HG02623 (cell line): Measurements from ENCODE around the gene DUSP3.
"Not testable (repeated sequence)": the region's sequence is repeated elsewhere in the genome, so short reads cannot be mapped to it uniquely, and the experiment has no call there.

Experiments
- ATAC-seq: cut with Tn5 transposase; IDR thresholded peaks from one replicate; pipeline ENCODE4 v1.9.1; 2021; ENCODE audit warnings: moderate library complexity; ENCODE audit not compliant: unreplicated experiment

The DUSP3 gene

GRCh38 chr17:43801844-43802243 lies 23.1 kb upstream of the DUSP3 start:
- ATAC-seq = no peak

DNA sequence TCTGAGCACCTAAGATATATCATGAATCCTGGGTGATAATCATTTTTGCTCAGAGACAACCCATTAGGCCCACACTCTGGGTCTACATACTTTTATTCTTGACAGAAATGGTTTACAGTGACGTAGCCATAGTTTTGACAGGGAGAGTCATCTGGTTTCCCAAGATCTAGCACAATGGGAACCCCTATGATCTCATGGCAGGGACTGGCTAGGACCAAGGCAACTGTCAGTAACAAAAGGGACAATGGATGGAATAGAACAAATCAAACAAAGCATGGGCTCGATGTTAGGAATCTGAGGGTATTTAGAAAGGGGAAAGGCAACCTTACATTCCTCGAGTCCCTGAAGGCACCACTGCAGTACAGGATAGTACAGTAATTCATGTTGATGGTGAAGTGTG lies 22.0 kb upstream of the DUSP3 start:
- ATAC-seq = no peak

DNA sequence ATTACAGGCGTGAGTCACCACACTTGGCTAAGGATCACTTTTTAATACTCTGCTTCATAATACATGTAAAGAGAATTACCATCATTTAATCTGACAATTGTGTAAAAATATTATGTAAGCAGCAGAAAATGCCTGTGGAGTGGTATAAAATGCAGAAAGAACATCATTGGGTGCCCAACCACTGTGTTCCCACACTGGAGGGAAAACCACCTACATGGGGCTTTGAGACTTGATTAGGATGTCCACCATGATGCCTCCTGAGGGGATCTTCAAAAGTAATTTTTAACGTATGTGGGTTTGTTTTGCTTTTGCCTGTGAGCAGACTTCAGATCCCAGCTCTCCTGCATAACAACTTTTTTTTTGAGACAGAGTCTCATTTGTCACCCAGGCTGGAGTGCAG lies 20.3 kb upstream of the DUSP3 start:
- ATAC-seq = no peak

- ATAC-seq = not testable (repeated sequence)
Measured at GRCh38 chr17:43798024-43798423, 19.2 kb upstream of the DUSP3 start.

GRCh38 chr17:43792668-43793067 lies 13.9 kb upstream of the DUSP3 start:
- not testable (repeated sequence) for ATAC-seq

DNA sequence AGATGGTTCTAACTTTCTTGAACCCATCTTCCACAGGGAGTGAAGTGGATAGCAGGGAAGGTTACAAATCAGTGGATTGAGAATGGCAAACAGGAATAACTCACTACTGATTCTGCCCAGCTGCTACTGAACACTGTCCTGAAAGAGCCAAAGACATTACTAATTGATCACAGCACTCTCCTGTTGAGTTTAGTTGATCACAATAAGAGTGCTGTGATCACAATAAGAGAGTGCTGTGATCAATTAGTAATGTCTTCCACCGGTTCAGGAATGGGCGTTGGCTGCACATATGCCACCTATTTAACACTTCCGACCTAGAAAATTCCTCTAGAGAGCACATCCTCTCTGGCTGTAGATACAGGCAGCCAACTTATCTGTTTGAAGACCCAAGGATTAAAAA lies 12.8 kb upstream of the DUSP3 start:
- no peak for ATAC-seq

GRCh38 chr17:43790311-43790940 lies 11.6 kb upstream of the DUSP3 start:
- ATAC-seq = no peak

GRCh38 chr17:43789482-43789881 lies 10.7 kb upstream of the DUSP3 start:
- ATAC-seq = no peak

DNA sequence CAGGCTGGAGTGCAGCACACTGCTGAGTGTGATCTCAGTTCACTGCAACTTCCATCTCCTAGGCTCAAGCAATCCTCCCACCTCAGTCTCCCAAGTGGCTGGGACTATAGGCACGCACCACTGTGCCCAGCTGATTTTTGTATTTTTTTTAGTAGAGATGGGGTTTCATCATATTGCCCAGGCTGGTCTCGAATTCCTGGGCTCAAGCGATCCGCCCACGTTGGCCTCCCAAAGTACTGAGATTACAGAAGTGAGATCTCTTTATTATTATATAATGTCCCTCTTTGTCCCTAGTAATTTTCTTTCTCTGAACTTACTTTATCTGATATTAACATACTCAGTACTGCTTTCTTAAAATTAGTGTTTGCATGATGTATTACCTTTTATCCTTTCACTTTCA lies 9.8 kb upstream of the DUSP3 start:
- ATAC-seq = no peak

DNA sequence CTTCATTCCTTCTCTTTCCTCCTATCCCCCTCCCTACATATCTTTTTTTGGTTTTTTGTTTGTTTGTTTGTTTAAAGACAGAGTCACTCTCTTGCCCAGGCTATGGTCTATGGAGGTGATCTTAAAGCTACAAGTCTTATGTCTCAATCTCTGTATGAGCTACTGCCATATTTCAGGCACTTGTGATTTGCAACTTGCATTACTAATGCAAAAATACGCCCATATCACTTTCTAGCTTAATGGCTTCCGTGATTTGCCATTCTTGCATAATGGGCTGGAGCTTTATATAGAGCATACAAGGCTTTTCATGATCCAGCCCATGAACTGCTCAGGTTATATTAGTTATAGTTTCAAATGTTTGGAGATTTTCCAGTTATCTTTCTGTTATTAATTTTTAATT lies 9.0 kb upstream of the DUSP3 start:
- no peak for ATAC-seq

GRCh38 chr17:43784628-43785101 lies 5.9 kb upstream of the DUSP3 start:
- no peak for ATAC-seq

DNA sequence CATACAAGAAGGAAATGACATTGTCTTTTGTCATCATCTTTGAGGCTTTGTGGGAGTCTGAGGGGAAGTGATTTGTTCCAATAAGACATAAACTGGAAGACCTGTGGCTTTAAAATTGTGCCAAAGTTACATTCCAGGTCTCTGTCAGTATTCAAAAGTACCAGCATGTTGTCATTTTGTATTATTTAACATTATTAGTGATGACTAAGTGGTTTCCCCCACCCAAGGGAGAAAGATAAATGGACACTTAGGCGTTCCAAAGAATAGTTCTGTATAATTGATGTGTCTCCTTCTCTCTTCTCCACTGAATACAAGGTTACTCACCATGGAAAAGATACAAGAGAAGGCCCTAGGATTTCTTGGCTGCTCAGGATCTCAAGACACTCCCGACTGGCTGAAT lies 5.3 kb upstream of the DUSP3 start:
- ATAC-seq = no peak

GRCh38 chr17:43782913-43783680 lies 4.3 kb upstream of the DUSP3 start:
- no peak for ATAC-seq

DNA sequence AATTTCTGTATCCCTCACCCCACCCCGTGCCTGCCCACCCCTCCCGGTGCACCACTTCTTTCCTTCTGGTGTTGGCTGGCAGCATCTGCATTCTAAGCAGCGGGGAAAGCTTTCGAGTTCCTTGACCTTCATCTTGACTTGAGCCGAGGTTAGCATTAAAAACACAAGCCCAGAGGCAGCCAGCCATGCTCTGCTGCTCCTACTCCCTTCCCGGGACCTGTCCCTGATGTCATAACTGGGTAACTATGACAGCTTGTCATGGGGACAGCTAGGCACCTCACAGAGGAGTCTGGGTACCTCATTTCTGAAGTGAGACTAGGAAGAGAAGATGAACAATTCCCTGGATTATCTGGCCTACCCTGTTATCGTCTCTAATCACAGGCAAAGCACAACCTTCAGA lies 1.4 kb upstream of the DUSP3 start, which contains the start of gene CFAP97D1:
Gene CFAP97D1 (plus strand): TSS at position 301 of the 400 bp plus-strand sequence. CDS start 28 bp downstream, at position 329.
- no peak for ATAC-seq

DNA sequence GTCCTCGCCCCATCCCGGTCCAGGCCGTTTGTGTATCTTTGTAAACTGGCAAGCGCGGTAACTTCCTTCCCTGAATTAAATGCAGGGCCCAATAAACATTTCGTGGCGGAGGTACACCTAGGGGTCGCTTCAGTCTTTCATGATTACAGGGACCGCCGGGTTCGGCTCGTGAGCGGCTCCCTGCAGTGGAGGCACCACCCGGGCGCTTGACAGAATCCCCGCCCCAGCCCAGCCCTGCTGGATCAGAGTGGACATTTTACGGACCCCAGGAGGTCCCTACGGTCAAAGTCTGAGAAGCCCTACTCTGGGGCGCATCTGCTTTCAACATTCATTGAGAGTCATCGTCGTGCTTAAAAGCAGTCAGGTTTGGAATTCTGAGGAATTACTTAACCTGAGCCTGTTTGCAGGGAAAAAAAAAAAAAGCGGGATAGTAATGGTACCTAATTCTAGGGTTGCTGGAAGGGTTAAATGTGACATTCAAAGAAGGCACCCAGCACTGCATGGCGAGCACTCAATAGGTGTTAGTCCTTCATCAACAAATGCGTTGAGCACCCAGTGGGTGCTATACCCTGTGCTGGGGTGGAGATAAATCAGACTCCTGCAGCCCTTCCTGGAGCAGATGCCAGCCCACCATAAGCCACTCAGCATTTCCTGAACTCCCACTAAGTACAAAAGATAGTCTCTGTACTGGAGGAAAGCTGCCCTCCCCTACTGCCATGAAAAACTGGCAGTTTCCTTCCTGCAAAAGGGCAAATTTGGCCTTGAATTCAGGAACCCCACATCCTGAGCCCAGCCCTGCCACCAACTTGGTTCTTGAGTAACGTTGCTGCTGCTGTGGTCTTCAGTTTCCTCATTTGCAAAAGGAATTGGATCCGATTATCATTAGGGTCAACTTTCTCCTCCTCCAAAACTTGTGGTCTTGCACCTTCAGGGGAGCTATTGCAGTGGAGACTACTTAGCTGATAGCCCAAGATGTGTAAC lies 658 bp upstream of the DUSP3 start:
- no peak for ATAC-seq

DNA sequence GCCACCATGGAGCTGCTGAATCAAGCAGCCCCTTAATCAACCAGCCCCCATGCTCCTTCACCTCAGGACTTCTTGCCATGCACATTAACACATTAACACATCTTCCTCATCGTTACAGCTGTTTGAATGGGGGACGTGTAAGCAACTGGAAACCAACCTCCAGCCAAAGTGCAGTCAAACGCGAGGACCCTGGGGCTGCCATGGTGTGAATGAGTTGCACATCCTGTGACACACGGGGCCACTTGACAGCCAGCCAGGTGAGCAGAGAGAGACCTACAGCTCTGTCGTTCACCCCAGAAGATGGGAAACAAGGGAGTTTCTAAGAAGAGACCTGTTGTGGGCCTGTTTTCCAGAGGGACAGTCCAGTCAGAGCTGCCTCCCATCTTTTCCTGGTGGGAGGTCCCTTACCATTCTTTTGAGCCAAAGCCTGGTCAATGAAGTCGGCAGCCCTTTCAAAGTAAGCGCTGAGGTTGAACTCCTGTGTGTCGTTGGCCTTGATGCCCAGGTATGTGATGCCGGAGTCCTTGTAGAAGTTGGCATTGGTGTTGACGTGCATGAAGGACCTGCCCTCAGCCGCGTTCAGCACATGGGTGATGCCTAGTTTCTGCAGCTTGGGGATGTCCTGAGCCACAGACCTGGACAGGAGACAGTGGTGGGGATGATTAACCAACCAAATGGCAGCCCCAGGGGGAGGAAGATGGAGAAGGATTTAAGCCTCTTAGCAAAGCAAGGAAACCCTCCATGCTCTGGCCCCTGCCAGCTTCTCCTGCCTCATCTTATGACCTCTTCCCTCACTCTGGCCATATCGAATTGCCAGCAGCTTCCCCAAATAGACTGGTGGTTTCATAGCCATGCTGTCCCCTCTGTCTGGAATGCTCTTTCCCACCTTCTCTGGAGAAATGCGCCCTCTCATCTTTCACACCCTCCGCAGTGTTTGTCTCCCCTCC lies 4.2 kb downstream of the DUSP3 start:
- no peak for ATAC-seq

DNA sequence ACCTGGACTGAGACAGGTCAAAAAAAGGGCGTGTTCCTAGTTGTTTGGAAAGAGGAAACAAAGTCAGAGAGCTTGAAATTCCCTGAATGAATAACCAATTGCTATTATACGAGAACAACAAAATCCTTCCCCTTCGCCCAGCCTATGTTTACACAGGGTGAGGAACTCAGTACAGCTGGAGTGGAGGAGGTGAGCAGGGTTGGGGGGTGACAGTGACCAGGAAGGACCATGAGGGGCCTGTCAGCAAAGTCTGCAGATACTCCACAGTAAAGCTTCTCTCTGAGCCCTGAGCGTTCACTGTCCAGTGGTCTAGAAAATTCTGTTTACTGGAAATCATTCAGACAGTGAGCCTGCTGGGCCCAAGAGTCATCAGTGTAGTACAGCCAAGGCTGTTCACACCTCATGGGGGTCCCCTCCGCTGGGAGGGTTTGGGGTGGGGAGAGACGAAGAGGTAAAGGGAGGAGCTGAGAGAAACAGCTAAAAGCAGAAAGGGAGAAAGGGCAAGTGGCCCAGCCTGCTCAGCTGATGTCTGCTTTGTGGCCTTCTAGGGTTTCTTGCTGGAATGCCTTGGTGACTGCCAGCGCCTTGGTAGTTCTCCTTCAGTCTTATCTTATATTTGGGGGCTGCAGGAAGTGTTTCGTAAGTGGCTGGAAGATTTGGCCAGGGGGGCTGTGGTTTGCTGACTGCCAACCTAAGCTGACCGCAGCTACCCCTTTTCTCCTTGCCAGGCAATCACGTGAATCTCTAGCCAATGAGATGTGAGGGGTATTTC lies 5.7 kb downstream of the DUSP3 start:
- no peak for ATAC-seq

DNA sequence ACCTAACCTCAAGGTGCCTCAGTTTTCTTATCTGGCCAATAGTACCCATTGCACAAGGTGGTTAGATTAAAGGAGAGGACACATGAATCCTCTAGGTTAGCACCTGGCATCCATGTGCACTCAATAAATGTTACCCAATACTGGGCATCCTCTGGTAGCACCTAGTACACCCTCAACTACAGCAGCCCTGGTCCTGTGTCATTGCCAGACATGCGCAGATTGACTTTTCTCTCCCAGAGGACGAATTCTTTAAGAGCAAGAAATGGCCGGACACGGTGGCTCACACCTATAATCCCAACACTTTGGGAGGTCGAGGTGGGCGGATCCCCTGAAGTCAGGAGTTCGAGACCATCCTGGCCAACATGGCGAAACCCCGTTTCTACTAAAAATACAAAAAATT lies 7.3 kb downstream of the DUSP3 start:
- no peak for ATAC-seq

DNA sequence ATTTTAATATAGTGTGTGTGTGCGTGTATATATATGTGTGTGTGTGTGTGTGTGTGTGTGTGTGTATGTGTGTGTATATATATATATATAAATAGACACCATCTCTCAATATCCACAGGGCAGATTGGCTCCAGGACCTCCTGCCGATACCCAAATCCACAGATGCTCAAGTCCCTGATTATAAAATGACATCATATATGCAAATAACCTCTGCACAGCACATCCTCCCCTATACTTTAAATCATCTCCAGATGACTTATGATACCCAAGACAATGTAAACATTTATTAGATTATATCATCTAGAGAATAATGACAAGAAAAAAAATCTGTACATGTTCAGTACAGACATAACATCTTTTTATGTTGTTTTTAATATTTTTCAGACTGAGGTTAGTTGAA lies 7.8 kb downstream of the DUSP3 start:
- ATAC-seq = no peak
